ENCODE data around the gene CEP43.

Gene CEP43

GRCh38 chr6:167007985-167008384 lies 8.8 kb downstream of the CEP43 start:
- DNase-seq (ENCODE audit: extremely low read depth in 1 of 2, low read depth in 1 of 2): no peak

- DNase-seq (ENCODE audit: extremely low read depth in 1 of 2, low read depth in 1 of 2): no peak
These were observed 13.9 kb downstream of the CEP43 start for GRCh38 chr6:167013067-167013466.

DNA sequence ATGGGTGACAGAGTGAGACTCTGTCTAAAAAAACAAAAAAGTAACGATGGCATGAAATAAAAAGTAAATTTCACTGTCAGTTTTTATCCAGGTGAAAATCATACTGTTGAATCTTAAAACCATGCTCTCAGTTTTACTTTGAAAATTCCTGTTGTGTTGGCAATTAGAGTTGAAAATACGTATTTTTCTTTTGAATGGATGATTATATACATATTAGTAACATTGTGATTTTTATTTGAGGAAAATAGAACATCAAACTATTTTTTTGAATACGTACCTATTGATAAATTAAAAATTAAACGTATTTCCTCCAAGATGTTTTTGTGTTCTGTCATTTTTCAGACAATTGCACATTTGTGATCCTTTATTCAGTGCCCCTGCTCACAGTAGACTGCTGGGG lies 14.7 kb downstream of the CEP43 start:
- DNase-seq (ENCODE audit: extremely low read depth in 1 of 2, low read depth in 1 of 2): no peak

- DNase-seq (ENCODE audit: extremely low read depth in 1 of 2, low read depth in 1 of 2): no peak
These were observed 16.1 kb downstream of the CEP43 start for GRCh38 chr6:167015302-167015701.

- DNase-seq (ENCODE audit: extremely low read depth in 1 of 2, low read depth in 1 of 2): no peak
These were observed 21.0 kb downstream of the CEP43 start for GRCh38 chr6:167020206-167020605.

GRCh38 chr6:167027308-167027707 lies 28.1 kb downstream of the CEP43 start:
- no peak for DNase-seq (ENCODE audit: extremely low read depth in 1 of 2, low read depth in 1 of 2)

- DNase-seq (ENCODE audit: extremely low read depth in 1 of 2, low read depth in 1 of 2): no peak
These were observed 28.6 kb downstream of the CEP43 start for GRCh38 chr6:167027772-167028171.

GRCh38 chr6:167030222-167031072 lies 31.2 kb downstream of the CEP43 start:
- DNase-seq (ENCODE audit: extremely low read depth in 1 of 2, low read depth in 1 of 2): no peak

DNA sequence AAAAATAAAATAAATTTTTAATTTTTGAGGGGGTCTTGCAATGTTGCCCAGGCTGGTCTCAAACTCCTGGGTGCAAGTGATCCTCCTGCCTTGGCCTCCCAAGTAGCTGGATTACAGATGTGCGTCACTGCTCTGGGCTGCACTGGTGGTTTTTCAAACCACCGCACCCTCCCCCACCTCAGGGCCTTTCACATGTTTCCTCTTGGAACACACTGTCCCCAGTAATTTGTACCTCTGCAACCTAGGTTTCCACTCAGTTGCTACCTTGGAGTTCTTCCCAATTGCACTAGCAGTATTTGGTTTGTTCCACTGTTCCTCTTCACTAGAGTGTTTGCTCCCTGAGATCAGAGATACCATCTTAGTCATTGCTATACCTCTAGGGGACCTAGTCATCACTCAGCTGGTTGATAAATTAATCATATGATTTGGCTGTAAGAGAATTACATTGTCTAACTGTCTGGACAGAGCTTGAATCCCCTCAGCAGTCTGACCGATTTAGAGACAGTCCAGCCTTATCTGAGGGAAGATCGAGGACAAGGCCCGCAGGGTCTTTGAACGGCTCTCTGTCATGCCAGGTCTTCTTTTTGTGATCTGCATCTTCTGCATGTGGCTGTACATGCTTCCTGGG lies 32.0 kb downstream of the CEP43 start:
- no peak for DNase-seq (ENCODE audit: extremely low read depth in 1 of 2, low read depth in 1 of 2)

DNA sequence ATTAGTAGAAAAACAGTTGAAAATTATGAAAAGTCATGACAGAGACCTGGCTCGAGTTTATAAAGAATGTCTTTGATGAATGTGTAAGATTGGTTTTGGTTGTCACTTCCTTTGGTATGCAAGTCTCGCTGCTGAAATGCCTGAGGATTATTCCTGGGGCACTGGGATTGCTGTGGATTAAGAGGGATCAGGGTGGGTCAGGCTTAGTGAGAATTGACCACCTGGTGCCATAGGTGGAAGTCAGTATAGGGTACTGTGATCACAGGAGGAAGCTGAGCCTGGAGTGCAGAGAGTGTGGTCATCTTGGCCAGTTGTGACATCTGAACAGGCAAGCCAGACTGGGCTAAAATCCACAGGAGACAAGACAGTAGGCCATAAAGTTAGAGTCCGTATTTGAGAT lies 34.9 kb downstream of the CEP43 start:
- no peak for DNase-seq (ENCODE audit: extremely low read depth in 1 of 2, low read depth in 1 of 2)

- DNase-seq (ENCODE audit: extremely low read depth in 1 of 2, low read depth in 1 of 2): no peak
These were observed 38.6 kb downstream of the CEP43 start for GRCh38 chr6:167037762-167038161.

GRCh38 chr6:167044696-167045095 lies 45.5 kb downstream of the CEP43 start:
- no peak for DNase-seq (ENCODE audit: extremely low read depth in 1 of 2, low read depth in 1 of 2)

GRCh38 chr6:167045828-167046580 lies 46.8 kb downstream of the CEP43 start:
- no peak for DNase-seq (ENCODE audit: extremely low read depth in 1 of 2, low read depth in 1 of 2)

DNA sequence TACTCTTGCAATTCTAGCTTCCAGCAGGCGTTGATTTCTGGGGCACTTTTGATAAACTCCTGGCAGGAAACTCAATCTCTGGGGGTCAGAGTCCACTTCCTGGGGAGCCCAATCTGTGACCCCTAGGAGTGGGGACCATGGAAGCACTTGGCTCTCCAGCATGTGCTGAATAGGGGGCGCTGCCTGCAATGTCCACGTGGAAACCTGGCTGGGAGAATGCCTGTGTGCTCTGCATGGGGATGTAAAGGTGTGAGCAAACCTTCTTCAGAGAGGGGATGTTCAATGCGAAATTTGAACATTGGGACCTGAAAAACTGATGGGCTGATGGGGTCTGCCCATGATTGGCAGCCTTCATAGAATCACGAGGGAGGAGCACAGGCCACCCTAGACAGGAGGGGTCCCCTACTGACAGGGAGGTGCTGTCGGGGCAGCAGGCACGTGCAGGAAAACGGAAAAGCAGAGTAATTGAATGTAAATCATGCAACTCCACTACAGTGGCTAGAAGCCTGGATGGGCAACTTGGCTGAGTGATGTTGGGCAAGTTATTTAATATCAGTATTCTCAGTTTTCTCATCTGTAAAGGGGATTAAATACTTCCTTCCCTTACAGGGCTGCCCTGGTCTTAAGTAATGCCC lies 47.8 kb downstream of the CEP43 start:
- DNase-seq (ENCODE audit: extremely low read depth in 1 of 2, low read depth in 1 of 2): no peak

- no peak for DNase-seq (ENCODE audit: extremely low read depth in 1 of 2, low read depth in 1 of 2)
These were observed 48.4 kb downstream of the CEP43 start for GRCh38 chr6:167047554-167047953.

Measured in activated CD8-positive, alpha-beta memory T cell treated with anti-CD3 and anti-CD28 coated beads for 1 hour (primary cell).